ENCODE data around the gene HMCN2. TPM values are rescaled to one million over a fixed set of nuclear protein-coding genes. Genes with fewer than 3 reads are reported as not detected.

HMCN2 gene
- total RNA-seq, 1 donor from 2014 or later = 9.3 TPM

GRCh38 chr9:130414081-130414731, 148.6 kb downstream of the HMCN2 start:
- TF ChIP-seq CTCF (IDR thresholded peaks at IDR 0.05; ENCODE audit: partially characterized antibody, unreplicated experiment) = no peak
- no peak overlapping the region for H3K4me3 Mint-ChIP-seq (ENCODE audit: unreplicated experiment)
- no peaks in the 10 kb centered on the region for H3K27me3 Mint-ChIP-seq (ENCODE audit: unreplicated experiment)
- peaks cover 1% of the 10 kb centered on the region for H3K36me3 Mint-ChIP-seq (ENCODE audit: unreplicated experiment)
- no peaks in the 10 kb centered on the region for H3K4me1 Mint-ChIP-seq (ENCODE audit: low read depth, unreplicated experiment)
- peaks cover 2% of the 10 kb centered on the region for H3K9me3 Mint-ChIP-seq (ENCODE audit: unreplicated experiment)
- no peak overlapping the region for H3K27ac Mint-ChIP-seq (ENCODE audit: unreplicated experiment)
- no peak for DNase-seq

DNA sequence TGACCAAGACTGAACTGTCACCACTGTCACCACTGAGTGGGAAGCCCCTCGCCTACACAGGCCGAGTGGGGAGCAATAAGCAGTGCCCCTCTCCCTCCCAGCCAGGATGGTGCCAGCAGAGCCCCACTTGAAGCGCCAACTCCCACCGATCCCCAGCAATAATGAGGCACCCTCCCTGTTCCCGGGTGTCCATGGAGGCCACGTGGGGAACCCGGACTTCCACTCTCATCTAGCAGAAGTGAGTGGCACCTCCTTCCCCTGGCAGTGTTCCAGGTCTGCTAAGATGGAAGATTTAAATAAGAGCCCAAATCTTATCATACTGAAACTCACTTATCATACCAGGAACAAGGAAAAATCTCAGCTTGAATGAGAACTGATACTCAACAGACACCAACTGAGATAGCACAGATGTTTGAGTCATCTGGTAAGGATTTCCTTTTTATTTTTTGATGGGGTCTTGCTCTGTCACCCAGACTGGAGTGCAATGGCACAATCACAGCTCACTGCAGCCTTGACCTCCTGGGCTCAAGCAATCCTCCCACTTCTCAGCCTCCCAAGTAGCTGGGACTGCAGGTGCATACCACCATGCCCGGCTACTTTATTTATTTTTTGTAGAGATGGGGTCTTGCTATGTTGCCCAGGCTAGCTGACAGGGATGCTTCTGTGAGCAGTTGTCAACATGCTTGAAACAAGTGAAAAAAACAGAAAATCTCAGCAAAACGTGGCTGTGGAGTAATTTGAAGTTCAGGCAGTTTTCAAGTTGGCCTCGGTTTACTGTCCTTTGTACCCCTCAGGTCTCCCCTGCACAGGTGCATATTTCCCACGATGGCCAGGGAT, 149.6 kb downstream of the HMCN2 start:
- H3K4me1 Mint-ChIP-seq (ENCODE audit: low read depth, unreplicated experiment) = no peaks in the 10 kb centered on the region
- no peak for DNase-seq
- TF ChIP-seq CTCF (IDR thresholded peaks at IDR 0.05; ENCODE audit: partially characterized antibody, unreplicated experiment) = no peak
- H3K9me3 Mint-ChIP-seq (ENCODE audit: unreplicated experiment) = peaks cover 2% of the 10 kb centered on the region
- H3K36me3 Mint-ChIP-seq (ENCODE audit: unreplicated experiment) = peaks cover 8% of the 10 kb centered on the region
- peaks cover 4% of the 10 kb centered on the region for H3K27me3 Mint-ChIP-seq (ENCODE audit: unreplicated experiment)
- H3K27ac Mint-ChIP-seq (ENCODE audit: unreplicated experiment) = no peak overlapping the region
- no peak overlapping the region for H3K4me3 Mint-ChIP-seq (ENCODE audit: unreplicated experiment)

- TF ChIP-seq CTCF (IDR thresholded peaks at IDR 0.05; ENCODE audit: partially characterized antibody, unreplicated experiment) = no peak
- no peak for DNase-seq
- Mint-ChIP-seq H3K4me3 (ENCODE audit: unreplicated experiment) (no peak overlapping the region), H3K27me3 (ENCODE audit: unreplicated experiment) (peaks cover 17% of the 10 kb centered on the region), H3K9me3 (ENCODE audit: unreplicated experiment) (peaks cover 14% of the 10 kb centered on the region), H3K27ac (ENCODE audit: unreplicated experiment) (no peak overlapping the region), H3K36me3 (ENCODE audit: unreplicated experiment) (peaks cover 8% of the 10 kb centered on the region), H3K4me1 (ENCODE audit: low read depth, unreplicated experiment) (peaks cover 16% of the 10 kb centered on the region)
Measured at GRCh38 chr9:130417602-130418001, 152.0 kb downstream of the HMCN2 start.

DNA sequence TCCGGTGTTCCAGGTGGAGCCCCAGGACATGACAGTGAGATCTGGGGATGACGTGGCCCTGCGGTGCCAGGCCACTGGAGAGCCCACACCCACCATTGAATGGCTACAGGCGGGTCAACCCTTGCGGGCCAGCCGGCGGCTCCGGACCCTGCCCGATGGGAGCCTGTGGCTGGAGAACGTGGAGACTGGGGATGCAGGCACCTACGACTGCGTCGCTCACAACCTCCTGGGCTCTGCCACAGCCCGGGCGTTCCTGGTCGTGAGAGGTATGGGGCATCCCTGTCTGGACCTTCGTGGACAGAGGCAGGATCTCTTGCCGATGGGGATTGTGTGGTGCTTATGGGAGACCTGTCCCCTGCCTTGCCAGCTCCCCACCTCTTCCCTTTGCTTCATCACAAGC, 153.2 kb downstream of the HMCN2 start:
- H3K4me1 Mint-ChIP-seq (ENCODE audit: low read depth, unreplicated experiment) = peaks cover 21% of the 10 kb centered on the region
- no peak for DNase-seq

More for the DNA sequence above, 153.2 kb downstream of the HMCN2 start:
- peaks cover 8% of the 10 kb centered on the region for H3K36me3 Mint-ChIP-seq (ENCODE audit: unreplicated experiment)
- no peak overlapping the region for H3K27ac Mint-ChIP-seq (ENCODE audit: unreplicated experiment)
- H3K4me3 Mint-ChIP-seq (ENCODE audit: unreplicated experiment) = no peak overlapping the region
- no peak for TF ChIP-seq CTCF (IDR thresholded peaks at IDR 0.05; ENCODE audit: partially characterized antibody, unreplicated experiment)
- peaks cover 17% of the 10 kb centered on the region for H3K9me3 Mint-ChIP-seq (ENCODE audit: unreplicated experiment)
- peaks cover 19% of the 10 kb centered on the region for H3K27me3 Mint-ChIP-seq (ENCODE audit: unreplicated experiment)

Measured in glutamatergic neuron (in vitro differentiated cells).